ENCODE results near the gene SHANK2.

SHANK2 gene

GRCh38 chr11:71212871-71213559 lies 39.4 kb downstream of the SHANK2 start:
- no peak overlapping the region for H3K4me3 ChIP-seq (ENCODE audit: control insufficient read depth, low read depth, low read length)
- DNase-seq (ENCODE audit: low read depth) = peak; percentile 20
- TF ChIP-seq, protein P1, sequence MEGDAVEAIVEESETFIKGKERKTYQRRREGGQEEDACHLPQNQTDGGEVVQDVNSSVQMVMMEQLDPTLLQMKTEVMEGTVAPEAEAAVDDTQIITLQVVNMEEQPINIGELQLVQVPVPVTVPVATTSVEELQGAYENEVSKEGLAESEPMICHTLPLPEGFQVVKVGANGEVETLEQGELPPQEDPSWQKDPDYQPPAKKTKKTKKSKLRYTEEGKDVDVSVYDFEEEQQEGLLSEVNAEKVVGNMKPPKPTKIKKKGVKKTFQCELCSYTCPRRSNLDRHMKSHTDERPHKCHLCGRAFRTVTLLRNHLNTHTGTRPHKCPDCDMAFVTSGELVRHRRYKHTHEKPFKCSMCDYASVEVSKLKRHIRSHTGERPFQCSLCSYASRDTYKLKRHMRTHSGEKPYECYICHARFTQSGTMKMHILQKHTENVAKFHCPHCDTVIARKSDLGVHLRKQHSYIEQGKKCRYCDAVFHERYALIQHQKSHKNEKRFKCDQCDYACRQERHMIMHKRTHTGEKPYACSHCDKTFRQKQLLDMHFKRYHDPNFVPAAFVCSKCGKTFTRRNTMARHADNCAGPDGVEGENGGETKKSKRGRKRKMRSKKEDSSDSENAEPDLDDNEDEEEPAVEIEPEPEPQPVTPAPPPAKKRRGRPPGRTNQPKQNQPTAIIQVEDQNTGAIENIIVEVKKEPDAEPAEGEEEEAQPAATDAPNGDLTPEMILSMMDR (conservative IDR thresholded peaks at IDR 0.05; ENCODE audit: control insufficient read depth, insufficient read depth, low read depth, low read length) = no peak

DNA sequence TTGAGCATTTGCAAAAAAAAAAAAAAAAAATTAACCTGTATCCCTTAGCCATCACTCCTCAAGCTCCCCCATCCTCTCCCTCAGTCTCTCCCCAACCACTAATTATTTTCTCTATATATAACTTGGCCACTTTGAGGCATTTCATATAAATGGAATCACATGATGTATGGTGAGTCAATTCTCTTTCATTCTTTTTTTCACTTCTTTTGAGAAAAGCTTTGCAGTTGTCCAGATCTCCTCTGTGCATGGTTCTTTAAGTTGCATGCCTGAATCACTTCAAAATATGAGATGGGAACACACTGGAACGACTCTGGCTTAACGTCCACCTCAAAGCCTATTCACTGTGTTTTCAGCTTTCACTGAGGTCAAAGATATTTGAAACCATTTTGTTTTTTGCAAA lies 40.7 kb downstream of the SHANK2 start:
- TF ChIP-seq, protein P1 (conservative IDR thresholded peaks at IDR 0.05; ENCODE audit: control insufficient read depth, insufficient read depth, low read depth, low read length) = no peak
- H3K4me3 ChIP-seq (ENCODE audit: control insufficient read depth, low read depth, low read length) = no peak overlapping the region
- no peak for DNase-seq (ENCODE audit: low read depth)

GRCh38 chr11:71210861-71211260 lies 41.5 kb downstream of the SHANK2 start:
- H3K4me3 ChIP-seq (ENCODE audit: control insufficient read depth, low read depth, low read length) = no peak overlapping the region

DNA sequence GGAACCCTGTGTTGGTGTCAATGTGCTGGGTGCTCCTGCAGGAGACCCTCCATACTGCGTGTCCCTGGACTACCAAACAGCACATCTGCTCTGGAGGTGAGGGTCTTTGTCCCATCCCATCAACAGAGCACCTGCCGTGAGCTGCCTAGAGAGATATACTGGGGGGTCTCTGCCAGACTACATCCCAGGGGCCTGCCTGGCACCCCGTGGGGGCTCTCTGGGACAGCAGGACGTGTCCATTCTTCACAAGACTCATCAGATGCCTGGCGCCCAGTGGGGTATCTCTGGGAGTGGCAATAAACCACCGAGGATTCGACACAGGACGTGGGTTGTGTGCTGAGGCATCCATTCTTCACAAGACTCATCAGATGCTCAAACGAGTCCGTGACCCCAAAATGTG lies 42.7 kb downstream of the SHANK2 start:
- H3K4me3 ChIP-seq (ENCODE audit: control insufficient read depth, low read depth, low read length) = no peak overlapping the region
- DNase-seq (ENCODE audit: low read depth) = no peak
- TF ChIP-seq, protein P1 (conservative IDR thresholded peaks at IDR 0.05; ENCODE audit: control insufficient read depth, insufficient read depth, low read depth, low read length) = no peak

More at GRCh38 chr11:71210861-71211260, 41.5 kb downstream of the SHANK2 start:
- DNase-seq (ENCODE audit: low read depth) = no peak
- TF ChIP-seq, protein P1 (conservative IDR thresholded peaks at IDR 0.05; ENCODE audit: control insufficient read depth, insufficient read depth, low read depth, low read length) = no peak

- TF ChIP-seq, protein P1 (conservative IDR thresholded peaks at IDR 0.05; ENCODE audit: control insufficient read depth, insufficient read depth, low read depth, low read length) = no peak
- no peak for DNase-seq (ENCODE audit: low read depth)
- no peak overlapping the region for H3K4me3 ChIP-seq (ENCODE audit: control insufficient read depth, low read depth, low read length)
Measured at GRCh38 chr11:71209181-71209580, 43.2 kb downstream of the SHANK2 start.

GRCh38 chr11:71208011-71208774 lies 44.2 kb downstream of the SHANK2 start:
- H3K4me3 ChIP-seq (ENCODE audit: control insufficient read depth, low read depth, low read length) = no peak overlapping the region
- TF ChIP-seq, protein P1 (conservative IDR thresholded peaks at IDR 0.05; ENCODE audit: control insufficient read depth, insufficient read depth, low read depth, low read length) = no peak
- DNase-seq (ENCODE audit: low read depth) = no peak
